Choroid plexus epithelial cell (primary cell): ENCODE measurements around the gene SPATA31C1.
"Not testable (repeated sequence)": the region's sequence is repeated elsewhere in the genome, so short reads cannot be mapped to it uniquely, and the experiment has no call there.

ENCODE experiments used
- DNase-seq: peaks from one replicate; pipeline ENCODE4 v3.0.0-alpha.2; 2010; ENCODE audit warnings: low read depth
- H3K4me3 ChIP-seq: 2 replicates; pipeline ENCODE4 v1.5.1; 2011; ENCODE audit warnings: low read depth, mild to moderate bottlenecking, control low read depth, low read length, moderate library complexity
- TF ChIP-seq, protein P1 (sequence below): conservative IDR thresholded peaks from 2 replicates; pipeline ENCODE4 v1.5.1; 2011; ENCODE audit warnings: low read depth, mild to moderate bottlenecking, control low read depth, inconsistent platforms, low read length, moderate library complexity

SPATA31C1 gene

GRCh38 chr9:87910821-87911220 lies 6.9 kb upstream of the SPATA31C1 start:
- no peak for DNase-seq
- H3K4me3 ChIP-seq: no peak overlapping the region
- TF ChIP-seq, protein P1, sequence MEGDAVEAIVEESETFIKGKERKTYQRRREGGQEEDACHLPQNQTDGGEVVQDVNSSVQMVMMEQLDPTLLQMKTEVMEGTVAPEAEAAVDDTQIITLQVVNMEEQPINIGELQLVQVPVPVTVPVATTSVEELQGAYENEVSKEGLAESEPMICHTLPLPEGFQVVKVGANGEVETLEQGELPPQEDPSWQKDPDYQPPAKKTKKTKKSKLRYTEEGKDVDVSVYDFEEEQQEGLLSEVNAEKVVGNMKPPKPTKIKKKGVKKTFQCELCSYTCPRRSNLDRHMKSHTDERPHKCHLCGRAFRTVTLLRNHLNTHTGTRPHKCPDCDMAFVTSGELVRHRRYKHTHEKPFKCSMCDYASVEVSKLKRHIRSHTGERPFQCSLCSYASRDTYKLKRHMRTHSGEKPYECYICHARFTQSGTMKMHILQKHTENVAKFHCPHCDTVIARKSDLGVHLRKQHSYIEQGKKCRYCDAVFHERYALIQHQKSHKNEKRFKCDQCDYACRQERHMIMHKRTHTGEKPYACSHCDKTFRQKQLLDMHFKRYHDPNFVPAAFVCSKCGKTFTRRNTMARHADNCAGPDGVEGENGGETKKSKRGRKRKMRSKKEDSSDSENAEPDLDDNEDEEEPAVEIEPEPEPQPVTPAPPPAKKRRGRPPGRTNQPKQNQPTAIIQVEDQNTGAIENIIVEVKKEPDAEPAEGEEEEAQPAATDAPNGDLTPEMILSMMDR: no peak

DNA sequence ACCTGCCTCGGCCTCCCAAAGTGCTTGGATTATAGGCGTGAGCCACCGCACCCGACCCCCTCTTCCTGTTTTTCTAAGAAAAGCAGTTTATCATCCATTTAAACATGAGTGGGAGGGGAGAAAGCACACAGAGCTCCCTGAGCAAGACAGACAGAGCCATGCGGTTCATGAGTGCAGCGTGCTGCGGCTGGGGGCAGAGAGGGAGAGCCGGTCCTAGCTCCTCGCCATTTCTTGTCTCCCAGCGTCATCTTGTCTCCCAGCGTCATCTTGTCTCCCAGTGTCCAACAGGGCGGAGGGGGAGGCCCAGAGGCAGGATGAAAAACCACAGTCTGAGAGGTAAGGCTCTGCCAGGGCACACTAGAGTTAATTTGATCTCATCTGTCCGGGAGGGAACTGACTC lies 1.3 kb downstream of the SPATA31C1 start:
- not testable (repeated sequence) for H3K4me3 ChIP-seq, DNase-seq

GRCh38 chr9:87921561-87921960 lies 3.8 kb downstream of the SPATA31C1 start:
- not testable (repeated sequence) for H3K4me3 ChIP-seq, DNase-seq

DNA sequence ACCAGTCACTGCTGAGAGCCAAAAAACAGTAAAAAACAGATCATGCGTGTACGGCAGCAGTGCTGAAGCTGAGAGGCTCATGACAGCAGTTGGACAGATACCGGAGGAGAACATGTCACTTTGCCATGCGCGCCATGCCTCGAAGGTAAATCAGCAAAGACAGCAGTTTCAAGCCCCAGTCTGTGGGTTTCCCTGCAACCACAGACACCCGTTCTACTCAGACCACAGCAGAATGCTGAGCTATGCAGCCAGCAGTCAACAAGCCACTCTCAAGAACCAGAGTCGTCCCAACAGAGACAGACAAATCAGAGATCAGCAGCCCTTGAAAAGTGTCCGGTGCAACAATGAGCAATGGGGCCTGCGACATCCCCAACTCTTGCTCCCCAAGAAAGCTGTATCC lies 5.2 kb downstream of the SPATA31C1 start:
- not testable (repeated sequence) for DNase-seq, H3K4me3 ChIP-seq

DNA sequence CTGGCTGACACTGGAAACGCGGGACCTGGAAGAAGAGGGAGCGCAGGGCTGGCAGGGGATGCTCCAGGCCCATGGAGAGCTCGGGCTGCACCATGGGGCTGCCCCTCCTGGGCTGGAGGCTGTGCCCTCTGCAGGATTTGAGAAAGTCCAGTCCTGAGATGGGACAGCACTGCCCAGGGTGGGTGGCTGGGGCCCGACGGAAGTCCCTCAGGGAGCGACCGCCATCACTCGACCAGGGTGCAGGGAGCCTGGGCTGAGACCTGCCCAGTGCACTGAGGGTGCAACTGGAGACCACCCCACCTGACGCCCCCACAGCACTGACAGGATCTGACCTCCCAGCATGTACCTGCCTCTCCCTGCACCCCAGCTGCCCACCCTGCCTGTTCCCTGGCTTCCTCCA lies 7.1 kb downstream of the SPATA31C1 start:
- H3K4me3 ChIP-seq, DNase-seq: not testable (repeated sequence)

DNA sequence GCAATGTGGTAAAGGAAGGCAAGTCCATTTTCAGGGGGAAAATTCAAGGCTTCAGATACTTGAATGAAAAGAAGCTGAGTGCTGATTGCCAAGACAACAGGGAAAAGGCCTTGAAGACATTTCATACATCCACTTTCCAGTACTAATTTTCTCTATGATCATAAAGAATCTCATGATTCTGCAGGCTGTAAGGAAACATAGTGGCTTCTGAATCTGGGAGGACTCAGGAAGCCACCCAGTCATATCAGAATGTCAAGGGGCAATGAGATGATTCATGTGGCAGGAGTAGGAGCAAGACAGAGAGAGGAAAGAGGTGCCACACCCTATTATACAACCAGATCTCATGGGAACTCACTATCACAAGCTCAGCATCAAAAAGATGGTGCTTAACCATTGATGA lies 11.4 kb downstream of the SPATA31C1 start:
- not testable (repeated sequence) for DNase-seq, H3K4me3 ChIP-seq

DNA sequence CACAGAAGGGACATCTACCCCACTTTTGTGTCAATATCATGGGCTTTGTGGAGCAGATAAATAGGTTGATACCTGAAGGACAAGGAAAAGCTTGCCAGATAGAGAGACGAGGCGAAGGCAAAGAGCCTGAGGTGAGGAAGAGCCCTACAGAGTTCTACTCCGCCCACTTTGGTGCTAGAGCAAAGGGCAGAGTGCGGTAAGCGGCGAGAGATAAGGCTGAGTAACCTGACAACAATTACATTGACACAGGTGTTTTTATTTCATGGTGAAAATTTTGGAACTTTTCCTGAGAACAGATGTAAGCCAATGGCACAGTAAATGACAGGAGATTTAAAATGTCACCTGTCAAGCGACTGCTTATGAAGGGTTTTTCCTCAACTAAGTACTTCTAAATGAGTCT lies 16.7 kb downstream of the SPATA31C1 start:
- DNase-seq: not testable (repeated sequence)

DNA sequence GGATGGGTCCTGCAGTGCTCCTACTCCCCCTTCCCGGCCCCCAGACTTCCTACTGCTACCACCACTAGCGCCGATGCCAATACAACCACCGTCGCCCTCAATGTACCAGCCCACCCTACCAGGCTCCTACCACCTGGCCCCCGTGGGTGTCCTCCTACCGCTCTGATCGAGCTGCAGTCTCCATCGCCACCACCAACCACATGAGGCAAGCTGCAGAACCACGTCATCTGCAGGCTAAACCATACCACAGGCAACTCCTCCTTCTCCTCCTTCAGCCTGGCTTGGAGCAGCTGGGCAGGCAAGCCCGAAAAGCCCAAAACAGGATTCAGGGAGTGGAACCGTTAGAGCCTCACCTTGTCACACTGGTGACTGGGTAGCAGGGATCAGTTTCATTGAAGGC lies 19.6 kb downstream of the SPATA31C1 start:
- not testable (repeated sequence) for H3K4me3 ChIP-seq

More for the DNA sequence above, 16.7 kb downstream of the SPATA31C1 start:
- H3K4me3 ChIP-seq: not testable (repeated sequence)

DNA sequence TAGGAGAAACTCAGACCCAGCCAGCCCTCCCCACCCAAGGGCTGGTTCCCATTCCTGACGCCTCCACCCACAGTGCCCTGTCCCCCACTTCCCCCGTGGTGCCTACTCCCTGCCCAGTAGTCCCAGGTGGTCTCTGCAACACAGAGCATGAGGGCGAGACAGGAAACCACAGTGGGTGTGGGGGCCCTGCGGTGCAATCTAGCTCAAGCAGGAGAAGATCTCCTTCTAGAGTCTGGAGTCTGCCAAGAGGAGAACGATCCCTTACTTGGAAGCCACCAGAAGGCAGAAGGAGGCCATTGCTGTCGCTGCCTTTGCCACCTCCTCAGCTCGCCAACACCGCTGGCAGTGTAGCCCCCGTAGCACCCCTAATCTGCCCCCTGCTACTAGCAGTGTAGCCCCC lies 20.2 kb downstream of the SPATA31C1 start:
- DNase-seq, H3K4me3 ChIP-seq: not testable (repeated sequence)

More for the DNA sequence above, 19.6 kb downstream of the SPATA31C1 start:
- DNase-seq: not testable (repeated sequence)

DNA sequence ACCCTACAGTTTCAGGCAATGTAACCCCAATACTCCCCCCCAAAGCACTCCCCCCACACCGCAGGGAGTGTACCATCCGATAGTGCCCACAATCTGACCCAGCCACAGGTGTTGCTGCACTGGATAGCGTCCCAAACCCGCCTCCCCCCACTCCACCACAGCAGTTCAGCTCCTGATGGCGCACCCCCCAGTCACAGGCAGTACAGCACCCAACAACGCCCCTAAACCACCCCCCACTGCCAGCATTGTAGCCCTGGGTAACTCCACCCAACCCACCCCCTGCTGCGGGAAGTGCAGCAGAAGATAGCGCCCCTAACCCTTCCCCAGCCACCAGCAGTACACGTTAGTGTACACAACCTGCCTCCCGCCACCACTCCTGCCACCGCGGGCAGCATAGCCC lies 20.6 kb downstream of the SPATA31C1 start:
- not testable (repeated sequence) for DNase-seq

GRCh38 chr9:87939096-87939495 lies 21.3 kb downstream of the SPATA31C1 start:
- not testable (repeated sequence) for DNase-seq, H3K4me3 ChIP-seq

More for the DNA sequence above, 20.6 kb downstream of the SPATA31C1 start:
- not testable (repeated sequence) for H3K4me3 ChIP-seq

DNA sequence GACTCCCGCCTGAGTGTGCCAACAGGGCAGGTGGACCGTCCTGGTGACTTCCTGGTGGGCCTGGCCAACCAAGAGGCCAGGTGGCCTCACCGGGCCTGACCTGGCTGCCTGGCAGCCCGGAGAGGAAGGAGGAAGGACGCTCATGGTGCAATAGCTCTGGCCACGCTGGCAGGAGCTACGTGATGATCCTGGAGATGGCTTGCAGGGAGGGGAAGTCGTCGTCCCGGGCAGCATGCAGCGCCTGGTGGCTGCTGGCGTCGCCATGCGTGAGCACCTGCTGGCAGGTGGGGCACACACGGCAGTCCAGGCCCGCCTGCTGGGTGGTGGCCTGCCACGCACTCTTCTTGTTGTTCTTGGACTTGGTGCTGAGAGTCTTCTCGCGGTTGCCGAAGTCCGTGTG lies 26.3 kb downstream of the SPATA31C1 start:
- no peak for DNase-seq
- no peak overlapping the region for H3K4me3 ChIP-seq
- TF ChIP-seq, protein P1: no peak

- TF ChIP-seq, protein P1: no peak
- DNase-seq: no peak
- H3K4me3 ChIP-seq: no peak overlapping the region
Observed at GRCh38 chr9:87944682-87945081, 26.9 kb downstream of the SPATA31C1 start.
